Liver (tissue), 9 donors: ENCODE results near the gene FRRS1. TPM values are rescaled to one million over a fixed set of nuclear protein-coding genes. Genes with fewer than 3 reads are reported as not detected.

ENCODE experiments used
- DNase-seq: peaks from one replicate; pipeline ENCODE4 v3.0.0-alpha.2; 2017; ENCODE audit warnings: low spot score
- H3K27ac ChIP-seq, 2 donors: one replicate each; pipeline ENCODE4 v1.7.0; 2013; ENCODE audit warnings: inconsistent platforms in 2 of 2, low read length in 2 of 2, control low read depth in 1 of 2, low read depth in 1 of 2, mild to moderate bottlenecking in 1 of 2
- H3K27me3 ChIP-seq, 4 donors: one replicate each; pipeline versions ENCODE4 v1.6.1 to v1.7.0; 2013; ENCODE audit warnings: low read length in 3 of 4, inconsistent platforms in 1 of 4, mild to moderate bottlenecking in 1 of 4, moderate library complexity in 1 of 4; ENCODE audit not compliant: control insufficient read depth in 4 of 4, insufficient read depth in 4 of 4
- H3K36me3 ChIP-seq, 4 donors: one replicate each; pipeline versions ENCODE4 v1.6.1 to v1.7.0; 2013; ENCODE audit warnings: low read length in 3 of 4, mild to moderate bottlenecking in 3 of 4, low read depth in 1 of 4, moderate library complexity in 1 of 4; ENCODE audit not compliant: control insufficient read depth in 4 of 4, insufficient read depth in 3 of 4
- H3K4me1 ChIP-seq, 4 donors: one replicate each; pipeline versions ENCODE4 v1.6.1 to v1.7.0; 2013; ENCODE audit warnings: low read length in 3 of 4, mild to moderate bottlenecking in 3 of 4, moderate library complexity in 1 of 4; ENCODE audit not compliant: control insufficient read depth in 4 of 4, insufficient read depth in 4 of 4
- H3K4me3 ChIP-seq, 3 donors: one replicate each; pipeline versions ENCODE4 v1.6.1 to v1.7.0; 2013; ENCODE audit warnings: low read length in 3 of 3, control low read depth in 1 of 3, low read depth in 1 of 3, mild to moderate bottlenecking in 1 of 3
- H3K9ac ChIP-seq, 2 donors: one replicate each; pipeline ENCODE4 v1.7.0; 2013; ENCODE audit warnings: low read length in 2 of 2, mild to moderate bottlenecking in 2 of 2, moderate library complexity in 2 of 2, control low read depth in 1 of 2, low read depth in 1 of 2
- H3K9me3 ChIP-seq, 4 donors: one replicate each; pipeline versions ENCODE4 v1.6.1 to v1.7.0; 2013; ENCODE audit warnings: low read length in 3 of 4; ENCODE audit not compliant: control insufficient read depth in 4 of 4
- EGR1 ChIP-seq, 2 donors: IDR thresholded peaks; 2 replicates each; pipeline ENCODE4 v1.6.1; 2016 to 2018; ENCODE audit warnings: antibody characterized with exemption in 2 of 2, low read depth in 2 of 2
- FOXA1 ChIP-seq: IDR thresholded peaks from 2 replicates; pipeline ENCODE4 v1.6.1; 2016; ENCODE audit warnings: antibody characterized with exemption
- FOXA2 ChIP-seq: IDR thresholded peaks from 2 replicates; pipeline ENCODE4 v1.6.1; 2016; ENCODE audit warnings: antibody characterized with exemption
- GABPA ChIP-seq, 2 donors: IDR thresholded peaks in 1 of 2; conservative IDR thresholded peaks in 1 of 2; 2 replicates each; pipeline ENCODE4 v1.6.1; 2016; ENCODE audit warnings: antibody characterized with exemption in 2 of 2, mild to moderate bottlenecking in 1 of 2, moderate library complexity in 1 of 2
- HNF4A ChIP-seq, 2 donors: conservative IDR thresholded peaks; 2 replicates each; pipeline ENCODE4 v1.6.1; 2016; ENCODE audit warnings: antibody characterized with exemption in 2 of 2, mild to moderate bottlenecking in 2 of 2
- HNF4G ChIP-seq: IDR thresholded peaks from 2 replicates; pipeline ENCODE4 v1.6.1; 2016; ENCODE audit warnings: antibody characterized with exemption
- RAD21 ChIP-seq, 2 donors: IDR thresholded peaks; 2 replicates each; pipeline ENCODE4 v1.6.1; 2016; ENCODE audit warnings: antibody characterized with exemption in 2 of 2, mild to moderate bottlenecking in 2 of 2
- RXRA ChIP-seq, 2 donors: IDR thresholded peaks; 2 replicates each; pipeline ENCODE4 v1.6.1; 2017 to 2018; ENCODE audit warnings: antibody characterized with exemption in 2 of 2, mild to moderate bottlenecking in 1 of 2
- SP1 ChIP-seq: IDR thresholded peaks from 2 replicates; pipeline ENCODE4 v1.6.1; 2018; ENCODE audit warnings: antibody characterized with exemption, mild to moderate bottlenecking
- TAF1 ChIP-seq: conservative IDR thresholded peaks from 2 replicates; pipeline ENCODE4 v1.6.1; 2016; ENCODE audit warnings: antibody characterized with exemption, mild to moderate bottlenecking
- YY1 ChIP-seq: IDR thresholded peaks from 2 replicates; pipeline ENCODE4 v1.6.1; 2016; ENCODE audit warnings: antibody characterized with exemption, mild to moderate bottlenecking
- WGBS: extraction: QIAGEN DNeasy Blood & Tissue Kit; methylation state at CpG from one replicate; pipeline ENCODE4 v1.1.7; 2013; 5-methylcytosine and 5-hydroxymethylcytosine counted together
- polyA plus RNA-seq, 2 donors: library from polyadenylated mRNA; stranded (reverse) in 1 of 2; unstranded in 1 of 2; fragments of 200-250 nt in 1 of 2; fragments of >200 nt in 1 of 2; fragmentation: Nextera tagmentation in 1 of 2; extraction: Ambion mirVana in 1 of 2; gene quantifications; one replicate each; pipeline versions ENCODE4 v1.2.1 to v1.2.3, GENCODE V29; 2013 to 2015
- total RNA-seq, 2 donors: library from RNA; depleted of rRNA; stranded (reverse); fragments of >200 nt; gene quantifications; one replicate each; pipeline ENCODE4 v1.2.3, GENCODE V29; 2014
- TF ChIP-seq, protein P1 (sequence below): IDR thresholded peaks from 2 replicates; pipeline ENCODE4 v1.6.1; 2016; ENCODE audit warnings: antibody characterized with exemption
- TF ChIP-seq, protein P2 (sequence below): IDR thresholded peaks from 2 replicates; pipeline ENCODE4 v1.6.1; 2016; ENCODE audit warnings: antibody characterized with exemption
- TF ChIP-seq, protein P3 (sequence below): fragments of 150-350 bp; IDR thresholded peaks from 2 replicates; pipeline ENCODE4 v1.5.1; 2017; ENCODE audit warnings: improper control_type of control experiment, low read depth, low read length; ENCODE audit not compliant: missing input control
- donor health status: healthy.
- donor health status: healthy.
- donor health status: healthy.
- donor health status: healthy.
- donor health status: healthy.

FRRS1 gene
- total and polyA plus RNA-seq, 4 donors: 2.7 to 87.4 (median 30.4) TPM

DNA sequence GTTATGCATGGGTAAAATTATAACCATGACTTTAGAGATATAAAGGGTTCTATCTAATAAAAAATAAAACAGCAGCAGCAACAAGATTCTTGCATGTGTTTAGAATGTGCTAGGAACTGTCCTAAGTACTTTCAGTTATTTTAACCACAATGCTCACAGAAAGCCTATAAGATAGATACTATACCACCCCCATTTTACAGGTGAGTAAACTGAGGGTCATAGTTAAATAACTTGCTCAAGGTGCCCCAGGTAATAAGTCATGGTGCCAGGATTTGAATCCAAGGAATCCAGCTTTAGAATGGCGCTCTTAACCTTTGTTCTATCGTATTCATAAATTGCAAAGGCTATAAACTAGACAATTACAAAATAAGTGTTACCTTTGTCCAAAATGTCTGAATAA, 53.4 kb downstream of the FRRS1 start (continued):
- TF ChIP-seq, protein P1, sequence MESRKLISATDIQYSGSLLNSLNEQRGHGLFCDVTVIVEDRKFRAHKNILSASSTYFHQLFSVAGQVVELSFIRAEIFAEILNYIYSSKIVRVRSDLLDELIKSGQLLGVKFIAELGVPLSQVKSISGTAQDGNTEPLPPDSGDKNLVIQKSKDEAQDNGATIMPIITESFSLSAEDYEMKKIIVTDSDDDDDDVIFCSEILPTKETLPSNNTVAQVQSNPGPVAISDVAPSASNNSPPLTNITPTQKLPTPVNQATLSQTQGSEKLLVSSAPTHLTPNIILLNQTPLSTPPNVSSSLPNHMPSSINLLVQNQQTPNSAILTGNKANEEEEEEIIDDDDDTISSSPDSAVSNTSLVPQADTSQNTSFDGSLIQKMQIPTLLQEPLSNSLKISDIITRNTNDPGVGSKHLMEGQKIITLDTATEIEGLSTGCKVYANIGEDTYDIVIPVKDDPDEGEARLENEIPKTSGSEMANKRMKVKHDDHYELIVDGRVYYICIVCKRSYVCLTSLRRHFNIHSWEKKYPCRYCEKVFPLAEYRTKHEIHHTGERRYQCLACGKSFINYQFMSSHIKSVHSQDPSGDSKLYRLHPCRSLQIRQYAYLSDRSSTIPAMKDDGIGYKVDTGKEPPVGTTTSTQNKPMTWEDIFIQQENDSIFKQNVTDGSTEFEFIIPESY: no peak
- no peak for TF ChIP-seq SP1
- no peak for TF ChIP-seq YY1

DNA sequence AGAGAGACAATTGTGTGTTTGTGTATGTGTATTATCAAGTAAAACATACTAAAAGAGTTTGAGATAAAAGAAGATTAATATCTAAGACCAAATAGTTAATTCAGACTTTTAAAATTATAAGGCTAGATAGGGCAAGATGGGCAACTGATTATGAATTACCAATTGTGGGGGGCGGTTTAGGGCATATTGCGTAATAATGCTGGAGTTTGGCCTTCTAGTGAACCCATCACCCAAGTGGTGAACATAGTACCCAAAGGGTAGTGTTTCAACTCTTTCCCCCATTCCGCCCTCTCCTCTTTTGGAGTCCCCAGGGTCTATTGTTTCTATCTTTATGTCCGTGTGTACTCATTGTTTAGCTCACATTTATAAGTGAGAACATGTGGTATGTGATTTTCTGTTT, 55.4 kb downstream of the FRRS1 start:
- 93% methylated on average over 4 of the region's 4 CpGs for WGBS
- DNase-seq: no peak
- Histone ChIP-seq H3K4me1 (no peaks in the 10 kb centered on the region), H3K9me3 (no peaks in the 10 kb centered on the region), H3K36me3 (peaks cover 7 to 67% (median 59%) of the 10 kb centered on the region in 4 donors), H3K4me3 (no peak overlapping the region), H3K9ac (no peak overlapping the region), H3K27me3 (no peaks in the 10 kb centered on the region), H3K27ac (no peak overlapping the region)
- TF ChIP-seq, protein P2, sequence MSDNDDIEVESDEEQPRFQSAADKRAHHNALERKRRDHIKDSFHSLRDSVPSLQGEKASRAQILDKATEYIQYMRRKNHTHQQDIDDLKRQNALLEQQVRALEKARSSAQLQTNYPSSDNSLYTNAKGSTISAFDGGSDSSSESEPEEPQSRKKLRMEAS: no peak
- no peak for TF ChIP-seq FOXA2
- no peak for TF ChIP-seq GABPA (IDR thresholded peaks at IDR 0.05 in 1 of 2, conservative IDR thresholded peaks at IDR 0.05 in 1 of 2)
- no peak for TF ChIP-seq FOXA1
- TF ChIP-seq RXRA (IDR thresholded peaks at IDR 0.05): no peak
- TF ChIP-seq YY1: no peak
- TF ChIP-seq EGR1 (IDR thresholded peaks at IDR 0.05; ENCODE audit: low read depth in 2 of 2): no peak
- no peak for TF ChIP-seq HNF4A (conservative IDR thresholded peaks at IDR 0.05)

DNA sequence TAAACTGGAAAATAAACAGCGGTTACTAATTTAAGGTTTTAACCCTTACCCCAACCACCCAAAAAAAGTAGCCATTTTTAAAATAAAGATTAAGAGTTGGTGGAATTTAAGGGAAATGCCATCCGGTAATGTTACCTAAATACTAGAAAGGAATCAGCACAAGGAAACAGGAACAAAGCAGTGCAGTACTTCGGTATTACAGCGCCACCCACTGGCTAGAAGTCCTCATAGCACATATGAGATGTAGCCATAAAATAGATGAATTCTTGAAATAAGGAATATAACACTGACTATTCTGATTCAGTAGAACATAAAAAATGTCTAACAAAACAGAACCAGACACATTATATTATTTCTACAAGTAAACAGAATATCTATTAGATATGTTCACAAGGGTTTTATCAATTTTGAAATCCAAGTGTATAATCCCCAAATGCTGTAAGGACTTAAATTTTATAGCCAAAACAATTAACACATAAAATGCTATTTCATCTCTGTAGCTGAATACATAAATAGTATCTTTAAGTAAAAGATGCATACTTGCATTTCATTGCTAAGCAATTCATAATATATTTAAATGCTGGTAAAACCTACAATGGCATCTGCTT, 58.8 kb downstream of the FRRS1 start:
- 26% methylated on average over 4 of the region's 4 CpGs for WGBS
- Histone ChIP-seq H3K4me1 (no peaks in the 10 kb centered on the region), H3K4me3 (no peak overlapping the region), H3K27ac (no peak overlapping the region), H3K9ac (no peak overlapping the region), H3K36me3 (peaks cover 7 to 58% (median 40%) of the 10 kb centered on the region in 4 donors), H3K9me3 (no peaks in the 10 kb centered on the region), H3K27me3 (no peaks in the 10 kb centered on the region)
- no peak for TF ChIP-seq TAF1
- TF ChIP-seq RAD21 (IDR thresholded peaks at IDR 0.05): peak; percentile 94 to 95
- TF ChIP-seq GABPA (IDR thresholded peaks at IDR 0.05 in 1 of 2, conservative IDR thresholded peaks at IDR 0.05 in 1 of 2): no peak
- no peak for TF ChIP-seq RXRA (IDR thresholded peaks at IDR 0.05)
- TF ChIP-seq, protein P3, sequence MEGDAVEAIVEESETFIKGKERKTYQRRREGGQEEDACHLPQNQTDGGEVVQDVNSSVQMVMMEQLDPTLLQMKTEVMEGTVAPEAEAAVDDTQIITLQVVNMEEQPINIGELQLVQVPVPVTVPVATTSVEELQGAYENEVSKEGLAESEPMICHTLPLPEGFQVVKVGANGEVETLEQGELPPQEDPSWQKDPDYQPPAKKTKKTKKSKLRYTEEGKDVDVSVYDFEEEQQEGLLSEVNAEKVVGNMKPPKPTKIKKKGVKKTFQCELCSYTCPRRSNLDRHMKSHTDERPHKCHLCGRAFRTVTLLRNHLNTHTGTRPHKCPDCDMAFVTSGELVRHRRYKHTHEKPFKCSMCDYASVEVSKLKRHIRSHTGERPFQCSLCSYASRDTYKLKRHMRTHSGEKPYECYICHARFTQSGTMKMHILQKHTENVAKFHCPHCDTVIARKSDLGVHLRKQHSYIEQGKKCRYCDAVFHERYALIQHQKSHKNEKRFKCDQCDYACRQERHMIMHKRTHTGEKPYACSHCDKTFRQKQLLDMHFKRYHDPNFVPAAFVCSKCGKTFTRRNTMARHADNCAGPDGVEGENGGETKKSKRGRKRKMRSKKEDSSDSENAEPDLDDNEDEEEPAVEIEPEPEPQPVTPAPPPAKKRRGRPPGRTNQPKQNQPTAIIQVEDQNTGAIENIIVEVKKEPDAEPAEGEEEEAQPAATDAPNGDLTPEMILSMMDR: peak; percentile 89
- TF ChIP-seq SP1: no peak
- no peak for TF ChIP-seq HNF4G
- DNase-seq: peak; percentile 73
